OCI-LY1 (cell line): ENCODE data around the gene ADTRP.

Experiments used
- EZH2 ChIP-seq: fragments of 200-600 bp; sonication (generic), shearing (Covaris generic); IDR thresholded peaks from 2 replicates; pipeline ENCODE4 v1.8.0; 2017; ENCODE audit warnings: borderline replicate concordance, mixed run types, mild to moderate bottlenecking, antibody characterized with exemption, low read length, moderate library complexity, mixed read lengths
- TF ChIP-seq, protein P1 (sequence below): fragments of 200-600 bp; sonication (generic), shearing (Covaris generic); IDR thresholded peaks from 2 replicates; pipeline ENCODE4 v1.5.1; 2017; ENCODE audit warnings: mild to moderate bottlenecking, antibody characterized with exemption, low read length, moderate library complexity, mixed read lengths

GRCh38 chr6:11796829-11797228 lies 18.2 kb upstream of the ADTRP start:
- no peak for TF ChIP-seq EZH2
- TF ChIP-seq, protein P1, sequence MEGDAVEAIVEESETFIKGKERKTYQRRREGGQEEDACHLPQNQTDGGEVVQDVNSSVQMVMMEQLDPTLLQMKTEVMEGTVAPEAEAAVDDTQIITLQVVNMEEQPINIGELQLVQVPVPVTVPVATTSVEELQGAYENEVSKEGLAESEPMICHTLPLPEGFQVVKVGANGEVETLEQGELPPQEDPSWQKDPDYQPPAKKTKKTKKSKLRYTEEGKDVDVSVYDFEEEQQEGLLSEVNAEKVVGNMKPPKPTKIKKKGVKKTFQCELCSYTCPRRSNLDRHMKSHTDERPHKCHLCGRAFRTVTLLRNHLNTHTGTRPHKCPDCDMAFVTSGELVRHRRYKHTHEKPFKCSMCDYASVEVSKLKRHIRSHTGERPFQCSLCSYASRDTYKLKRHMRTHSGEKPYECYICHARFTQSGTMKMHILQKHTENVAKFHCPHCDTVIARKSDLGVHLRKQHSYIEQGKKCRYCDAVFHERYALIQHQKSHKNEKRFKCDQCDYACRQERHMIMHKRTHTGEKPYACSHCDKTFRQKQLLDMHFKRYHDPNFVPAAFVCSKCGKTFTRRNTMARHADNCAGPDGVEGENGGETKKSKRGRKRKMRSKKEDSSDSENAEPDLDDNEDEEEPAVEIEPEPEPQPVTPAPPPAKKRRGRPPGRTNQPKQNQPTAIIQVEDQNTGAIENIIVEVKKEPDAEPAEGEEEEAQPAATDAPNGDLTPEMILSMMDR = no peak
